SK-N-SH (cell line): ENCODE measurements around the gene KCNJ15. TPM values are rescaled to one million over a fixed set of nuclear protein-coding genes. Genes with fewer than 3 reads are reported as not detected.

Source experiments
- CTCF ChIA-PET: fragments of 300-600, 350-600 bp; formaldehyde crosslinking; extraction: SDS; loops from one replicate; lab custom pipeline; 2021; lab: Yijun Ruan, JAX
- POLR2A ChIA-PET: fragments of 350-600 bp; sonication (Branson Sonifier 250); formaldehyde crosslinking; extraction: SDS; loops from one replicate; lab custom pipeline; 2020; ENCODE audit warnings: antibody characterized with exemption, inconsistent platforms; lab: Yijun Ruan, JAX
- DNase-seq: peaks from one replicate; pipeline ENCODE4 v3.0.0; 2012
- H2AFZ ChIP-seq: fragments of 200-600 bp; sonication (generic); 2 replicates; pipeline ENCODE4 v1.8.1; 2016; ENCODE audit warnings: antibody characterized with exemption, mild to moderate bottlenecking, low read depth
- H3F3A ChIP-seq: fragments of 200-600 bp; sonication (generic); replicated peaks from 2 replicates; pipeline ENCODE3; 2016; ENCODE audit warnings: antibody characterized with exemption, mild to moderate bottlenecking; ENCODE audit not compliant: insufficient read depth
- H3K27ac ChIP-seq, 2 experiments: fragments of 200-500 bp in 1 of 2; fragments of 200-600 bp in 1 of 2; sonication (Bioruptor generic) in 1 of 2; sonication (generic), shearing (Covaris generic) in 1 of 2; 2 replicates each; pipeline versions ENCODE4 v1.5.1 to v1.6.1; 2014 to 2016; ENCODE audit warnings: low read depth in 2 of 2, inconsistent platforms in 1 of 2, low read length in 1 of 2, mild to moderate bottlenecking in 1 of 2, mixed read lengths in 1 of 2
- H3K27me3 ChIP-seq: fragments of 200-600 bp; sonication (generic), shearing (Covaris generic); 2 replicates; pipeline ENCODE4 v1.6.1; 2016; ENCODE audit warnings: mixed run types; ENCODE audit not compliant: insufficient read depth
- H3K36me3 ChIP-seq, 2 experiments: fragments of 200-500 bp in 1 of 2; fragments of 200-600 bp in 1 of 2; sonication (Bioruptor generic) in 1 of 2; sonication (generic) in 1 of 2; replicated peaks in 1 of 2; 2 replicates each; pipeline versions ENCODE3 to v1.5.1; 2014 to 2016; ENCODE audit warnings: low read length in 1 of 2, mild to moderate bottlenecking in 1 of 2; ENCODE audit not compliant: insufficient read depth in 2 of 2, control insufficient read depth in 1 of 2
- H3K4me1 ChIP-seq, 2 experiments: fragments of 200-500 bp in 1 of 2; fragments of 200-600 bp in 1 of 2; sonication (Bioruptor generic) in 1 of 2; sonication (generic), shearing (Covaris generic) in 1 of 2; 2 replicates each; pipeline versions ENCODE4 v1.5.1 to v1.6.1; 2014 to 2016; ENCODE audit warnings: low read depth in 1 of 2, low read length in 1 of 2, mixed run types in 1 of 2; ENCODE audit not compliant: insufficient read depth in 2 of 2, control insufficient read depth in 1 of 2
- H3K4me2 ChIP-seq: fragments of 200-600 bp; sonication (generic), shearing (Covaris generic); 2 replicates; pipeline ENCODE4 v1.6.1; 2017; ENCODE audit warnings: mixed run types
- H3K4me3 ChIP-seq, 2 experiments: fragments of 200-500 bp in 1 of 2; fragments of 200-600 bp in 1 of 2; sonication (Bioruptor generic) in 1 of 2; sonication (generic), shearing (Covaris generic) in 1 of 2; 2 replicates each; pipeline versions ENCODE4 v1.5.1 to v1.8.1; 2014 to 2016; ENCODE audit warnings: low read depth in 2 of 2, inconsistent platforms in 1 of 2, low read length in 1 of 2, mild to moderate bottlenecking in 1 of 2, mixed read lengths in 1 of 2, moderate library complexity in 1 of 2
- H3K79me2 ChIP-seq: fragments of 200-600 bp; sonication (generic); 2 replicates; pipeline ENCODE4 v1.8.1; 2017; ENCODE audit warnings: mild to moderate bottlenecking; ENCODE audit not compliant: insufficient read depth
- H3K9ac ChIP-seq: fragments of 200-600 bp; sonication (generic); 2 replicates; pipeline ENCODE4 v1.6.1; 2017; ENCODE audit warnings: mixed run types
- H3K9me2 ChIP-seq: fragments of 200-600 bp; sonication (generic); 2 replicates; pipeline ENCODE4 v1.6.1; 2017; ENCODE audit warnings: mixed run types
- H3K9me3 ChIP-seq: fragments of 200-600 bp; sonication (generic); 2 replicates; pipeline ENCODE4 v1.6.1; 2017; ENCODE audit warnings: mixed run types, mild to moderate bottlenecking, moderate library complexity
- H4K20me1 ChIP-seq: fragments of 200-600 bp; sonication (generic); 2 replicates; pipeline ENCODE4 v1.6.1; 2017; ENCODE audit warnings: mild to moderate bottlenecking, mixed run types; ENCODE audit not compliant: insufficient read depth
- CHD2 ChIP-seq: fragments of 150-350 bp; IDR thresholded peaks from 2 replicates; pipeline ENCODE4 v1.6.1; 2018; ENCODE audit warnings: low read length; ENCODE audit not compliant: partially characterized antibody
- CTCF ChIP-seq: fragments of 200-600 bp; sonication (generic); IDR thresholded peaks from 2 replicates; pipeline ENCODE4 v1.6.1; 2017; ENCODE audit warnings: antibody characterized with exemption, mild to moderate bottlenecking, moderate library complexity
- EP300 ChIP-seq, 2 experiments: IDR thresholded peaks; 2 replicates each; pipeline versions ENCODE4 v1.4.0 to v1.6.1; 2012; ENCODE audit warnings: borderline replicate concordance in 1 of 2, low read depth in 1 of 2, low read length in 1 of 2
- FOSL2 ChIP-seq: IDR thresholded peaks from 2 replicates; pipeline ENCODE4 v1.4.0; 2012; ENCODE audit warnings: low read depth, mild to moderate bottlenecking, moderate library complexity, borderline replicate concordance
- FOXJ3 ChIP-seq: sonication (generic); formaldehyde crosslinking; IDR thresholded peaks from 2 replicates; pipeline ENCODE4 v1.5.1; 2020; ENCODE audit warnings: mild to moderate bottlenecking, missing genetic modification reagents
- JUND ChIP-seq: IDR thresholded peaks from 2 replicates; pipeline ENCODE4 v1.4.0; 2012
- MAX ChIP-seq: IDR thresholded peaks from 2 replicates; pipeline ENCODE4 v1.4.0; 2012; ENCODE audit warnings: low read depth
- MXI1 ChIP-seq: IDR thresholded peaks from 2 replicates; pipeline ENCODE4 v1.6.1; 2012; ENCODE audit warnings: mild to moderate bottlenecking, low read depth, low read length, improper control_type of control experiment
- NFIC ChIP-seq: IDR thresholded peaks from 2 replicates; pipeline ENCODE4 v1.4.0; 2012; ENCODE audit warnings: borderline replicate concordance
- POLR2AphosphoS5 ChIP-seq: IDR thresholded peaks from 2 replicates; pipeline ENCODE4 v1.6.1; 2012; ENCODE audit warnings: low read depth, low read length
- RAD21 ChIP-seq: IDR thresholded peaks from 2 replicates; pipeline ENCODE4 v1.6.1; 2012; ENCODE audit warnings: mild to moderate bottlenecking, low read length
- RFX5 ChIP-seq: IDR thresholded peaks from 2 replicates; pipeline ENCODE4 v1.6.1; 2012; ENCODE audit warnings: mild to moderate bottlenecking, improper control_type of control experiment, low read length
- RXRA ChIP-seq: IDR thresholded peaks from 2 replicates; pipeline ENCODE4 v1.4.0; 2012; ENCODE audit warnings: low read depth, mild to moderate bottlenecking, borderline replicate concordance
- SIN3A ChIP-seq: IDR thresholded peaks from 2 replicates; pipeline ENCODE4 v1.6.1; 2012; ENCODE audit warnings: low read depth, mild to moderate bottlenecking, low read length, moderate library complexity, borderline replicate concordance
- SMC3 ChIP-seq: IDR thresholded peaks from 2 replicates; pipeline ENCODE4 v1.6.1; 2012; ENCODE audit warnings: low read depth, low read length, improper control_type of control experiment
- TCF12 ChIP-seq: IDR thresholded peaks from 2 replicates; pipeline ENCODE4 v1.4.0; 2012
- TEAD4 ChIP-seq: IDR thresholded peaks from 2 replicates; pipeline ENCODE4 v1.4.0; 2012; ENCODE audit warnings: mild to moderate bottlenecking, borderline replicate concordance; ENCODE audit not compliant: insufficient read depth
- USF1 ChIP-seq: IDR thresholded peaks from 2 replicates; pipeline ENCODE4 v1.4.0; 2012; ENCODE audit warnings: low read depth, borderline replicate concordance
- USF2 ChIP-seq: fragments of 150-350 bp; IDR thresholded peaks from 2 replicates; pipeline ENCODE4 v1.6.1; 2017; ENCODE audit warnings: antibody characterized with exemption, low read length, low read depth, borderline replicate concordance
- YY1 ChIP-seq: IDR thresholded peaks from 2 replicates; pipeline ENCODE4 v1.4.0; 2012; ENCODE audit warnings: low read depth, mild to moderate bottlenecking
- WGBS: methylation state at CpG from one replicate; pipeline ENCODE4 v1.1.6; 2017; ENCODE audit warnings: low lambda C conversion rate; 5-methylcytosine and 5-hydroxymethylcytosine counted together
- polyA plus RNA-seq, 3 experiments: library from polyadenylated mRNA; depleted of rRNA; stranded (reverse); fragments of >200 nt; gene quantifications; 2 replicates each; pipeline ENCODE4 v1.2.3, GENCODE V29; 2012

KCNJ15 gene
- polyA plus RNA-seq, 1 of the 3 experiments (the other 2 are of a cell fraction) = 0.03 TPM

- TF ChIP-seq MXI1 (no peak), TCF12 (peak; percentile 10; the same call in 1 of the 2 replicates), SMC3 (no peak), RFX5 (no peak), EP300 (IDR thresholded peaks at IDR 0.05; ENCODE audit: borderline replicate concordance in 1 of 2, low read depth in 1 of 2, low read length in 1 of 2) (no peak), POLR2AphosphoS5 (no peak), NFIC (no peak)
- Histone ChIP-seq H3K9ac (no peak overlapping the region), H3K27ac (no peak overlapping the region), H3F3A (no peaks in the 10 kb centered on the region), H4K20me1 (no peaks in the 10 kb centered on the region), H3K36me3 (peaks cover 0 to 6% of the 10 kb centered on the region in 2 experiments), H3K9me3 (peaks cover 16% of the 10 kb centered on the region), H3K4me1 (no peaks in the 10 kb centered on the region), H3K79me2 (no peaks in the 10 kb centered on the region), H3K4me2 (no peak overlapping the region), H3K27me3 (no peaks in the 10 kb centered on the region), H3K4me3 (no peak overlapping the region), H2AFZ (no peak overlapping the region), H3K9me2 (no peaks in the 10 kb centered on the region)
- CTCF ChIA-PET = interaction anchor here (3.5 kb wide), 1 partner anchor 11 kb away, joined by 19 read pairs; no protein-coding TSS in a partner anchor
- WGBS = 37% methylated on average over 9 of the region's 9 CpGs
- POLR2A ChIA-PET = no interaction called here
- no peak for DNase-seq
Measured at GRCh38 chr21:38229260-38229877, 27.4 kb upstream of the KCNJ15 start.

GRCh38 chr21:38234395-38235142 is 22.2 kb upstream of the KCNJ15 start:
- CTCF ChIA-PET = interaction anchor here (0.6 to 2.7 kb wide), 3 partner anchors 15 to 512 kb away, joined by 3 to 8 read pairs (median 3); no protein-coding TSS in a partner anchor
- Histone ChIP-seq H3K4me3 (no peak overlapping the region), H3K27ac (no peak overlapping the region), H4K20me1 (no peaks in the 10 kb centered on the region), H3K4me2 (no peak overlapping the region), H3K9me3 (peaks cover 10% of the 10 kb centered on the region), H2AFZ (no peak overlapping the region), H3K79me2 (no peaks in the 10 kb centered on the region), H3F3A (no peaks in the 10 kb centered on the region), H3K4me1 (no peaks in the 10 kb centered on the region), H3K9me2 (no peaks in the 10 kb centered on the region), H3K36me3 (peaks cover 0 to 6% of the 10 kb centered on the region in 2 experiments), H3K27me3 (no peaks in the 10 kb centered on the region), H3K9ac (no peak overlapping the region)
- WGBS = 19% methylated on average over 6 of the region's 6 CpGs
- no peak for DNase-seq
- POLR2A ChIA-PET = no interaction called here
- no peak for TF ChIP-seq TEAD4
- no peak for TF ChIP-seq YY1
- no peak for TF ChIP-seq RXRA
- no peak for TF ChIP-seq MAX
- no peak for TF ChIP-seq CTCF
- TF ChIP-seq RAD21 = no peak
- no peak for TF ChIP-seq FOXJ3 (CRISPR knock-in tag)
- TF ChIP-seq RFX5 = no peak
- TF ChIP-seq SIN3A = no peak
- no peak for TF ChIP-seq JUND
- TF ChIP-seq USF1 = no peak
- no peak for TF ChIP-seq FOSL2
- no peak for TF ChIP-seq USF2
- TF ChIP-seq NFIC = no peak
- no peak for TF ChIP-seq EP300 (IDR thresholded peaks at IDR 0.05; ENCODE audit: borderline replicate concordance in 1 of 2, low read depth in 1 of 2, low read length in 1 of 2)
- TF ChIP-seq CHD2 = no peak
- TF ChIP-seq, all 33 proteins: peak for 0
